Endothelial cell of umbilical vein (primary cell): ENCODE data around the gene NEDD4. TPM values are rescaled to one million over a fixed set of nuclear protein-coding genes. Genes with fewer than 3 reads are reported as not detected.

Experiments
- BruUV-seq: library from RNA; stranded (reverse); fragments of 400-500 nt; replicated peaks from 2 replicates; lab custom pipeline; 2021; lab: Mats Ljungman, UMichigan
- CTCF ChIA-PET: fragments of 300-600, 350-600 bp; sonication (Branson Sonifier 250); formaldehyde crosslinking; loops from one replicate; lab custom pipeline; 2021; ENCODE audit warnings: antibody characterized with exemption, inconsistent platforms; lab: Charles Lee
- POLR2A ChIA-PET: fragments of 300-600, 350-600 bp; sonication (Branson Sonifier 250); formaldehyde crosslinking; loops from one replicate; lab custom pipeline; 2021; ENCODE audit warnings: antibody characterized with exemption, inconsistent platforms; lab: Charles Lee
- DNase-seq: peaks from one replicate; pipeline ENCODE4 v3.0.0-alpha.2; 2011; ENCODE audit warnings: low read depth, low spot score
- FAIRE-seq: peaks from 2 replicates; lab custom pipeline; 2011; peaks lifted over from hg19 to GRCh38; lab: Jason Lieb, UNC
- H2AFZ ChIP-seq: 2 replicates; pipeline ENCODE4 v1.6.0; 2012; ENCODE audit warnings: low read depth, low read length, control low read depth, inconsistent platforms
- H3K27ac ChIP-seq: 2 replicates; pipeline ENCODE4 v1.5.1; 2011; ENCODE audit warnings: low read depth, mild to moderate bottlenecking, control low read depth, low read length, moderate library complexity; ENCODE audit not compliant: insufficient read depth
- H3K27me3 ChIP-seq, 2 experiments: 2 replicates each; pipeline versions ENCODE4 v1.6.0 to v1.6.1; 2011; ENCODE audit warnings: low read length in 2 of 2, mixed read lengths in 1 of 2; ENCODE audit not compliant: control insufficient read depth in 2 of 2, insufficient read depth in 2 of 2
- H3K36me3 ChIP-seq, 2 experiments: 2 replicates in 1 of 2; 3 replicates in 1 of 2; pipeline ENCODE4 v1.5.1; 2011; ENCODE audit warnings: low read length in 2 of 2, mild to moderate bottlenecking in 1 of 2, moderate library complexity in 1 of 2; ENCODE audit not compliant: control insufficient read depth in 2 of 2, insufficient read depth in 2 of 2; ENCODE audit errors: extremely low read depth in 1 of 2
- H3K4me1 ChIP-seq: 3 replicates; pipeline ENCODE4 v1.5.1; 2011; ENCODE audit warnings: mild to moderate bottlenecking, low read length; ENCODE audit not compliant: control insufficient read depth, insufficient read depth; ENCODE audit errors: extremely low read depth
- H3K4me2 ChIP-seq: 2 replicates; pipeline ENCODE4 v1.6.1; 2011; ENCODE audit warnings: low read length, control low read depth, mixed read lengths; ENCODE audit not compliant: insufficient read depth
- H3K4me3 ChIP-seq, 3 experiments: fragments of 200-600 bp in 1 of 3; sonication (generic), shearing (Covaris generic) in 1 of 3; replicated peaks in 1 of 3; 2 replicates each; pipeline ENCODE4 v1.5.1; 2011 to 2016; ENCODE audit warnings: control low read depth in 3 of 3, low read length in 3 of 3, mild to moderate bottlenecking in 2 of 3, inconsistent platforms in 1 of 3, low read depth in 1 of 3, moderate library complexity in 1 of 3; ENCODE audit not compliant: insufficient read depth in 1 of 3
- H3K79me2 ChIP-seq: 2 replicates; pipeline ENCODE4 v1.6.0; 2012; ENCODE audit warnings: low read length, inconsistent platforms; ENCODE audit not compliant: control insufficient read depth, insufficient read depth
- H3K9ac ChIP-seq: replicated peaks from 2 replicates; pipeline ENCODE3; 2011; ENCODE audit warnings: low read length, control low read depth; ENCODE audit not compliant: insufficient read depth; ENCODE audit errors: extremely low read depth
- H3K9me1 ChIP-seq: replicated peaks from 3 replicates; pipeline ENCODE4 v1.6.0; 2011; ENCODE audit warnings: mild to moderate bottlenecking, low read length; ENCODE audit not compliant: control insufficient read depth, insufficient read depth; ENCODE audit errors: extremely low read depth
- H3K9me3 ChIP-seq: replicated peaks from 2 replicates; pipeline ENCODE4 v1.5.1; 2012; ENCODE audit warnings: low read length, inconsistent platforms; ENCODE audit not compliant: control insufficient read depth, insufficient read depth
- H4K20me1 ChIP-seq: replicated peaks from 2 replicates; pipeline ENCODE3; 2011; ENCODE audit warnings: mild to moderate bottlenecking, low read length; ENCODE audit not compliant: control insufficient read depth, insufficient read depth; ENCODE audit errors: extremely low read depth
- FOS ChIP-seq: IDR thresholded peaks from 2 replicates; pipeline ENCODE4 v1.6.1; 2011; ENCODE audit warnings: mild to moderate bottlenecking, low read length, moderate library complexity, borderline replicate concordance; ENCODE audit not compliant: insufficient read depth
- GATA2 ChIP-seq: IDR thresholded peaks from 2 replicates; pipeline ENCODE4 v1.7.0; 2011; ENCODE audit warnings: low read depth, mild to moderate bottlenecking, moderate library complexity, mixed read lengths, low read length; ENCODE audit not compliant: insufficient read length, insufficient read depth
- POLR2AphosphoS5 ChIP-seq: IDR thresholded peaks from 2 replicates; pipeline ENCODE4 v1.6.1; 2012; ENCODE audit warnings: low read depth, mild to moderate bottlenecking, control low read depth, low read length, moderate library complexity; ENCODE audit not compliant: insufficient read depth
- dilution Hi-C: fragments of 300-500 bp; cut with MboI; formaldehyde crosslinking; loops from one replicate; pipeline ENCODE4 v1.15.0; 2019; ENCODE audit warnings: low sequenced_read_pairs; ENCODE audit not compliant: extremely low pct_ligation_motif_present
- intact Hi-C: fragments of 100-400 bp; cut with micrococcal nuclease; formaldehyde crosslinking; loops from one replicate; pipeline ENCODE4 v1.10.0; 2022
- polyA plus RNA-seq, 4 experiments: library from polyadenylated mRNA; depleted of rRNA in 3 of 4; stranded (reverse) in 3 of 4; unstranded in 1 of 4; fragments of >200 nt; gene quantifications; 2 replicates each; pipeline versions ENCODE4 v1.2.1 to v1.2.3, GENCODE V29; 2011 to 2012; ENCODE audit warnings: missing spikeins in 1 of 4
- total RNA-seq: library from RNA; stranded (reverse); gene quantifications from 2 replicates; pipeline ENCODE4 v1.2.3, GENCODE V29; 2021
- TF ChIP-seq, protein P1 (sequence below), 2 donors: IDR thresholded peaks; 1 replicate in 1 of 2; 2 replicates in 1 of 2; pipeline ENCODE4 v1.5.1; 2011; ENCODE audit warnings: low read length in 2 of 2, mild to moderate bottlenecking in 2 of 2, moderate library complexity in 2 of 2, control low read depth in 1 of 2, inconsistent platforms in 1 of 2, low read depth in 1 of 2; ENCODE audit not compliant: insufficient read depth in 1 of 2; ENCODE audit errors: extremely low read depth in 1 of 2

NEDD4 gene
- total and polyA plus RNA-seq, 2 donors (not counting 3 experiments of a cell fraction or from before 2014, with no cell fraction given): 9.2 to 39.0 TPM

- no peak overlapping the region for H3K4me2 ChIP-seq
- dilution Hi-C loops: no loop called here
- H3K9ac ChIP-seq: no peak overlapping the region
Observed at GRCh38 chr15:55909036-55909811, 84.2 kb downstream of the NEDD4 start.

More at GRCh38 chr15:55909036-55909811, 84.2 kb downstream of the NEDD4 start:
- H3K9me1 ChIP-seq: no peaks in the 10 kb centered on the region
- peak overlapping the region; percentile 1 for H3K27ac ChIP-seq
- H2AFZ ChIP-seq: no peak overlapping the region
- H4K20me1 ChIP-seq: no peaks in the 10 kb centered on the region
- H3K4me3 ChIP-seq: no peak overlapping the region
- no peaks in the 10 kb centered on the region for H3K36me3 ChIP-seq
- intact Hi-C loops: no loop called here
- no peaks in the 10 kb centered on the region for H3K79me2 ChIP-seq
- BruUV-seq: no TSS peak
- TF ChIP-seq, protein P1, sequence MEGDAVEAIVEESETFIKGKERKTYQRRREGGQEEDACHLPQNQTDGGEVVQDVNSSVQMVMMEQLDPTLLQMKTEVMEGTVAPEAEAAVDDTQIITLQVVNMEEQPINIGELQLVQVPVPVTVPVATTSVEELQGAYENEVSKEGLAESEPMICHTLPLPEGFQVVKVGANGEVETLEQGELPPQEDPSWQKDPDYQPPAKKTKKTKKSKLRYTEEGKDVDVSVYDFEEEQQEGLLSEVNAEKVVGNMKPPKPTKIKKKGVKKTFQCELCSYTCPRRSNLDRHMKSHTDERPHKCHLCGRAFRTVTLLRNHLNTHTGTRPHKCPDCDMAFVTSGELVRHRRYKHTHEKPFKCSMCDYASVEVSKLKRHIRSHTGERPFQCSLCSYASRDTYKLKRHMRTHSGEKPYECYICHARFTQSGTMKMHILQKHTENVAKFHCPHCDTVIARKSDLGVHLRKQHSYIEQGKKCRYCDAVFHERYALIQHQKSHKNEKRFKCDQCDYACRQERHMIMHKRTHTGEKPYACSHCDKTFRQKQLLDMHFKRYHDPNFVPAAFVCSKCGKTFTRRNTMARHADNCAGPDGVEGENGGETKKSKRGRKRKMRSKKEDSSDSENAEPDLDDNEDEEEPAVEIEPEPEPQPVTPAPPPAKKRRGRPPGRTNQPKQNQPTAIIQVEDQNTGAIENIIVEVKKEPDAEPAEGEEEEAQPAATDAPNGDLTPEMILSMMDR (IDR thresholded peaks at IDR 0.05; ENCODE audit: extremely low read depth in 1 of 2, insufficient read depth in 1 of 2, low read depth in 1 of 2, low read length in 2 of 2): no peak
- no peak for TF ChIP-seq GATA2
- TF ChIP-seq FOS: no peak
- no peak for TF ChIP-seq POLR2AphosphoS5
- H3K4me1 ChIP-seq: peaks cover 14% of the 10 kb centered on the region
- FAIRE-seq: no peak
- ChIA-PET POLR2A (no interaction called here), CTCF (interaction anchor here (2.6 to 3.3 kb wide), 2 partner anchors 8 to 64 kb away, joined by 11 to 45 read pairs; no protein-coding TSS in a partner anchor)
- H3K9me3 ChIP-seq: no peaks in the 10 kb centered on the region
- DNase-seq: no peak
- no peaks in the 10 kb centered on the region for H3K27me3 ChIP-seq
